ENCODE measurements around the gene ZBTB7C.

GRCh38 chr18:48084041-48084757 lies 325.0 kb downstream of the ZBTB7C start:
- TF ChIP-seq CTCF (conservative IDR thresholded peaks at IDR 0.05; ENCODE audit: low read depth, low read length) (no peak), USF2 (IDR thresholded peaks at IDR 0.05; ENCODE audit: low read depth, low read length) (no peak), RCOR1 (IDR thresholded peaks at IDR 0.05; ENCODE audit: insufficient replicate concordance, low read length) (no peak), RFX5 (IDR thresholded peaks at IDR 0.05; ENCODE audit: low read depth, low read length) (no peak), ELK1 (IDR thresholded peaks at IDR 0.05; ENCODE audit: borderline replicate concordance, low read depth, low read length) (no peak), RAD21 (IDR thresholded peaks at IDR 0.05; ENCODE audit: low read length) (no peak), MXI1 (IDR thresholded peaks at IDR 0.05; ENCODE audit: borderline replicate concordance, low read depth, low read length) (no peak), POLR2A (IDR thresholded peaks at IDR 0.05; ENCODE audit: low read depth, low read length) (no peak), SMC3 (IDR thresholded peaks at IDR 0.05; ENCODE audit: low read depth, low read length) (no peak), MAFK (IDR thresholded peaks at IDR 0.05; ENCODE audit: low read depth, low read length) (no peak)
